Activated CD8-positive, alpha-beta memory T cell treated with anti-CD3 and anti-CD28 coated beads for 36 hours (primary cell): ENCODE data around the gene SERPINB5. TPM values are rescaled to one million over a fixed set of nuclear protein-coding genes. Genes with fewer than 3 reads are reported as not detected.

Source experiments
- total RNA-seq, 2 experiments: library from RNA; stranded (reverse); gene quantifications; one replicate each; pipeline ENCODE4 v1.2.3, GENCODE V29; 2021

Gene SERPINB5
- total RNA-seq, 2 experiments from 2014 or later = not detected

Other genes starting within 250 kb of the SERPINB5 start
- gene BCL2, start 157.2 kb upstream of the SERPINB5 start, total RNA-seq = 10 to 100 TPM; 74.9 to 75.7 TPM
- 10 to 100 TPM; 63.5 to 66.7 TPM for gene KDSR, start 109.8 kb upstream of the SERPINB5 start, total RNA-seq
- 10 to 100 TPM; 51.1 to 53.9 TPM for gene VPS4B, start 54.5 kb upstream of the SERPINB5 start, total RNA-seq
- gene SERPINB12, start 65.4 kb downstream of the SERPINB5 start, total RNA-seq = not detected
- not detected for gene SERPINB13, start 110.4 kb downstream of the SERPINB5 start, total RNA-seq
- not detected for gene SERPINB4, start 167.3 kb downstream of the SERPINB5 start, total RNA-seq
- not detected for gene SERPINB3, start 184.9 kb downstream of the SERPINB5 start, total RNA-seq
- not detected for gene SERPINB11, start 226.0 kb downstream of the SERPINB5 start, total RNA-seq